ENCODE data around the gene ADGRE2.
"Not testable (repeated sequence)": the region's sequence is repeated elsewhere in the genome, so short reads cannot be mapped to it uniquely, and the experiment has no call there.

The ADGRE2 gene

DNA sequence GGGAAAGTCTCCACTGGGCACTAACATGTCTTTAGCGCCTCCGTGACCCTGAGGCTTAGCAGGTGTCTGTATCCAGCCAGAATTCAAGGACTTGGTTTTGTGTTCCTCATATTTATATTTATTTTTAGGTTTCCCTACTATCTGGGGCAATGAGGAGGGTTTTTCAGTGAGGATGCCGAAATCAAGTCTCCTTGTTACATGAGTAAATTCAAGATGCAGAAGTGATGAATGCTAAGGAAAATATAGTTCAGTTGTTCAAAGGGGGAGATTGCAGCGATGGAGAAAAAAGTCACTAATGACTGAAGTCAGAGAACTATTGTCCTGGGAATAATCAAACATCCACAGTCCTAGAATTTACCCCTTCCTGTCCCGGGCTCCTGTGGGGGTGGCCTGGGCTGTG, 791 bp upstream of the ADGRE2 start:
- no peak for DNase-seq (ENCODE audit: low read depth)

DNA sequence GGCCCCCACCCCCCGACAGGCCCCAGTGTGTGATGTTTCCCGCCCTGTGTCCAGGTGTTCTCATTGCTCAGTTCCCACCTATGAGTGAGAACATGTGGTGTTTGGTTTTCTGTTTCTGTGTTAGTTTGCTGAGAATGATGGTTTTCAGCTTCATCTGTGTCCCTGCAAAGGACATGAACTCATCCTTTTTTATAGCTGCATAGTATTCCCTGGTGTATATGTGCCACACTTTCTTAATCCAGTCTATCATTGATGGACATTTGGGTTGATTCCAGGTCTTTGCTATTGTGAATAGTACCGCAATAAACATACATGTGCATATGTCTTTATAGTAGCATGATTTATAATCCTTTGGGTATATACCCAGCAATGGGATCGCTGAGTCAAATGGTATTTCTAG, 715 bp downstream of the ADGRE2 start:
- not testable (repeated sequence) for DNase-seq (ENCODE audit: low read depth)

DNA sequence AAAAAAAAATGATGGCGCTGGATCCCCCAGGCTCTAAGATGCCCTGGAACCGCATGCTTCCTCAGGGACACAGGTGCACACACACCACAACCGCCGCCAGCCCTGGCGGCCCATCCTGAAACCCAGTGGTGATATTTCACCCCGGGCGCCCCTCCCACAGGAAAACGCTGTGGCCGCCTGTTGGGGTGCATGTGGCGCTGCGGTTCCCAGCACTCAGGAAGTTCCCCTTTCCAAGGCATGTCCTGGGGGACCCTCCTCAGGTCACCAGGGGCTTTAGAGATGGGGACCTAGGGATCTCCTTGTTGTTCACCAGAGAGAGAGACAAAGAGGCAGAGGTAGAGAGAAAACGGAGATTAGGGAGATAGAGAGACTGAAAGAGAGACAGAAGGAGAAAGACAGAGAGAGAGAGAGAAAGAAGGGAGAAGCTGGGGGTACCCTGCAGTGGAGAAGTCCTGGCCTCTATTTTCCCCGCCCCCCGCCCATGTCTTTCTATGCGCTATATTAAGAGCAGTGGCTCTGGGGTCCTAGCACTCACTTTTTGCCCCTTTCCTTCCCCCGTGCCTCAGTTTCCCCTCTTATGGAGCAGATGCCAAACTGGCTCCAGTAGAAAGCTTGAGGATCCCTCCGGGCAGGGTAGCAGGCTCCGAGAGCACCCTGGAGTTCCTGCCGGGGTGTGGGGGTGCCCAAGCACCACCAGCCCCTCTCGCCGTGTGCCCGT, 2.3 kb downstream of the ADGRE2 start:
- no peak for DNase-seq (ENCODE audit: low read depth)

DNA sequence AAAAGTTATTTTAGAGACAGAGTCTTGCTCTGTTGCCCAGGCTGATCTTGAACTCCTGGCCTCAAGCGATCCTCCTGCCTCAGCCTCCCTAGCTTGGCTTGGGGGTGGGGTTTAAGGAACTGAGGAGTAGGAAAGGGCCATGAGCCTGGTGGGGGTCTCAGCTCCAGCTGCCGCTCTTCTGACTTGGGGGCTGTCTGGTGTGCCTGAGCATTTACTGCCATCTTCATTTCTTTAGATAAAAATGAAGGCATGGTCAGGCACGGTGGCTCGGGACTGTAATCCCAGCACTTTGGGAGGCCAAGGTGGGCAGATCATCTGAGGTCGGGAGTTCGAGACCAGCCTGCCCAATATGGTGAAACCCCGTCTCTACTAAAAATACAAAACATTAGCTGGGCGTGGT, 3.0 kb downstream of the ADGRE2 start:
- DNase-seq (ENCODE audit: low read depth): not testable (repeated sequence)

DNA sequence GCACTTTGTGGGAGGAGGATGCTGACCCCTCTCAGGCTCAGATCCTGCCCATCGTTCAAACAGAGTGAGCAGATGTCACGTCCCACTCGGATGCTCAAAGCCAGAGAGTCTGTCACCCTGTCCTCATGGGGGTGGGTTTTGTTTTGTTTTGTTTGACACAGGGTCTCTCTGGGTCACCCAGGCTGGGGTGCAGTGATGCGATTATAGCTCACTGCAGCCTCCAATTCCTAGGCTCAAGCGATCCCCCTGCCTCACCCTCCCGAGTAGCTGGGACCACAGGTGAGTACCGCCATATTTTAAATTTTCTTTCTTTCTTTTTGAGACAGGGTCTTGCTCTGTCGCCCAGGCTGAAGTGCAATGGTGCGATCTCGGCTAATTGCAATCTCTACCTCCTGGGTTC, 4.0 kb downstream of the ADGRE2 start:
- no peak for DNase-seq (ENCODE audit: low read depth)

DNA sequence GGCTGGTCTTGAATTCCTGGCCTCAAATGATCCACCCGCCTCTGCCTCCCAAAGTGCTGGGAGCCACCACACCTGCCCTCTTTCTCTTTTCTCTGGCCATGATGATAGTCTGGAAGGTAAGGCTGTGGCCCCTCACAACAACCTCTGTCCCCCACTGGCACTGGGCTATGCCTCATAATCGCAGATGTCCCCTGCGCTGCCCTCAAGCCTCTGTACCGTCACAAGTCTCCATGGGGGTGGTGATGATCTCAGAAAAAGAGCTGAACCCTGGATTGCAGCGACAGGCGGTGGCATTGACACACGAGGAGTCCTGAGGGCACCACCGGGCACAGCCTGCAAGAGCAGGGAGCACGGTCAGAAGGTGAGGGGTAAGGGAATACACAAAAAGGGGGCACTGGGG, 4.6 kb downstream of the ADGRE2 start:
- not testable (repeated sequence) for DNase-seq (ENCODE audit: low read depth)

DNA sequence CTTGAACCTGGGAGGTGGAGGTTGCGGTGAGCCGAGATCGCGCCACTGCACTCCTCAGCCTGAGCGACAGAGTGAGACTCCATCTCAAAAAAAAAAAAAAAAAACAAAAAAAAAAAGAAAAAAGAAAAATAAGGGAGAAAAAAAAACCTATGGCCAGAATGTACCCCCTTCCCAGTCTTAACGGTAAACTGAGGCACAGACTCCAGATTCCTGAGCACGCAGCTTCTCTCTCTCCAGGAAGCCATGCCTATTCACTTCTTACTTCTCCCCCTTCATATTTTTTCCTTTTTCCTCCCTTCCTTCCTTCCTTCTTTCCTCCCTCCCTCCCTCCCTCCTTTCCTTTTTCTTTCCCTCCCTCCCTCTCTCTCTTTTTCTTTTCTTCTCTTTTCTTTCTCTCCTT, 5.4 kb downstream of the ADGRE2 start:
- DNase-seq (ENCODE audit: low read depth): no peak

DNA sequence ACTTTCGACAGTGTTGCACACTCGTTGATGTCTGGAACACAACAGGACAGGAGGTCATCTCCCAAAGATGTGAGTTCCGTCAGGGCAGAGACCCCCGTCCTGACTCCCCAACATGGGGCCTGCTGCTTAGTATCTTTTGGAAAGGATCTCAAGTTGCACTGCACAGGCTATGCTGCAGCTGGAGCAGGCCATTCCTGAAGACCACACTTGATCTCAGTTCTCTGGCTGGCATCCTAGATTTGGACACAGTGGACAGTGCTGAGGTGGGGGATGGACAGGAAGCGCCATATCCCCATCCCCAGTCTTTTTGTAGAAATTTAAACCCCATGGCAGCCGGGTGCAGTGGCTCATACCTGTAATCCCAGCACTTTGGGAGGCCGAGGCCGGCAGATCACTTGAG, 5.9 kb downstream of the ADGRE2 start:
- no peak for DNase-seq (ENCODE audit: low read depth)

DNA sequence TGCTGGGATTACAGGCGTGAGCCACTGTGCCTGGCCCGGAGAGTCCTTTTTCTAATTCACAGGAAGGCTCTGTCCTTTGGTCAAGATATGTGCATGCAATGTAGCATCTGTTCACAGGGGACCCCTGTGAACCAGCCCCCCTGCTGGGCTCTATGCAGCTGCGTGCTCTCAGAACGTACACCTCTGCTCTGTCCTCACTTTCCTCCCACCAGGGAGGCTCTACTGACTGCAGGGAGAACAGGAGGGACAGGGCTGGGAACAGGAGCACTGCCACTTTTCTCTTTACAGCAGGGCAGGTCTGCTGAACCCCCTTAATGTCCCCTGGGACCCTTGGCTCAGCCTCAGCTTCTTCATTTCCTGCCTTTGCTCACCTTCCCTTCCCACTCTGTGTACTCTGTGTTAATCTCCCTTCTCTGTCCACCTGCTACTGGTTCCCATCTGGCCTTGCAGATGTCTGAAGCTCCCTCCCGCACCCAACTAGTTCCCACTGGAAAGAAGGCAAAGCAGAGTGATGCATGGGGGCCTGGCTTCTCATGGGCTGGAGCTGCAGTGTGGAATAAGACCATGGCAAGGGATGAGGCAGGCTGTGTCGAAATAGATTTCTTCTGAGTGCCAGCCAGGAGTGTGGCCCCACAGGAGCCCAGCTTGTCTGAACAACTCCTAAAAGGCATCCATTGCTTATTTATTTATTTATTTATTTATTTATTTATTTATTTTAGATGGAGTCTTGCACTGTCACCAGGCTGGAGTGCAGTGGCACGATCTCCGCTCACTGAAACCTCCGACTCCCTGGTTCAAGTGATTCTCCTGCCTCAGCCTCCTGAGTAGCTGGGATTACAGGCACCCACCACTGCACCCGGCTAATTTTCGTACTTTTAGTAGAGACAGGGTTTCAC, 7.2 kb downstream of the ADGRE2 start:
- DNase-seq (ENCODE audit: low read depth): no peak

DNA sequence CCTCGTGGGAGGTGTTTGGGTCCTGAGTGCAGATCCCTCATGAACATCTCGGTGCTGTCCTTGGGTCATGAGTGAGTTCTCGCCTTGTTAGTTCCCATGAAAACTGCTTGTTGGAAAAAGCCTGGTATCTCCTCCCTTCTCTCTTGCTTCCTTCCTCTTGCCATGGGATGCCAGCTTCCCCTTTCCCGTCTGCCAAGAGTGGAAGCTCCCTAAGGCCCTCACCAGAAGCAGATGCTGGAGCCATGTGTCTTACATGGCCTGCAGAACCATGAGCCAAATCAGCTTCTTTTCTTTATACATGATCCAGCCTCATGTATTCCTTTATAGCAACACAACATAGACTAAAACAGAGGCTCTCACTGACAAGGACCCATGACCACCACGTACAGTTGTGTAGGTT, 8.2 kb downstream of the ADGRE2 start:
- DNase-seq (ENCODE audit: low read depth): no peak

DNA sequence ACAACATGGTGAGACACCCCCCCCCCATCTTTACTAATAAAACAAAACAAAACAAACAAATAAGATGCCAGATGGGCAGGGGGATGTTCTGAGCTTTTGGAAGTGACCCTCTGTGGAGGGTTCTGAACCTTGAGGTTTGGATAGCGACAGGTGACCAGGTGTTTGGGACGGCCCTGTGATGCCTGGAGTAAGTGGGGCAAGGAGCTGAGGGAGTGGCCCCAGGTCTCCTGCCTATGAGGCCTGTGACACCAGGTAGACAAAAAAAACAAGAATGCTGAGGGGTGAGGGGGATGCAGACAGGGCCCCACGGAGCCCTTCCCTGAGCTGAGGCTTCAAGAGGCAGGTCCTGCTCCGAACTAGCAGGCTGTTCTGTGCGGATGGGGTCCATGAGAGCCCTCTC, 9.2 kb downstream of the ADGRE2 start:
- DNase-seq (ENCODE audit: low read depth): no peak

DNA sequence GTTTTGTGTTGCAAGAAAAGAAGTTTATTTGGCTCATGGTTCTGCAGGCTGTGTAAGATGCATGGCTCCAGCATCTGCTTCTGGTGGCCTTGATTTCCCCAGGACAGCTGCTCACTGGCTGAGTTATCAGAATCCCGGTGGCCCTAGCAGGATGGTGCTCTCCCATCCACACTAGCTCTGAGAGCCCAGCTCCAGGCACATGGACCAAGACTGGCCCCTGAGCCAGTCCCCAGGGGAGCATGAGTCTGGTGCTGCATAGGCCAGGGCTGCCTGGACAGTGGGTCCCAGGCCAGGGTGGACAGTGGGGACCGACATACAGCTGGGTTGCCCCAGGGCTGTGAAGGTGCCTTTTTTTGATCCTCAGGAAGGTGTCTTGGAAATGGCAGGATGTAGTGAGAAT, 10.4 kb downstream of the ADGRE2 start:
- DNase-seq (ENCODE audit: low read depth): no peak

DNA sequence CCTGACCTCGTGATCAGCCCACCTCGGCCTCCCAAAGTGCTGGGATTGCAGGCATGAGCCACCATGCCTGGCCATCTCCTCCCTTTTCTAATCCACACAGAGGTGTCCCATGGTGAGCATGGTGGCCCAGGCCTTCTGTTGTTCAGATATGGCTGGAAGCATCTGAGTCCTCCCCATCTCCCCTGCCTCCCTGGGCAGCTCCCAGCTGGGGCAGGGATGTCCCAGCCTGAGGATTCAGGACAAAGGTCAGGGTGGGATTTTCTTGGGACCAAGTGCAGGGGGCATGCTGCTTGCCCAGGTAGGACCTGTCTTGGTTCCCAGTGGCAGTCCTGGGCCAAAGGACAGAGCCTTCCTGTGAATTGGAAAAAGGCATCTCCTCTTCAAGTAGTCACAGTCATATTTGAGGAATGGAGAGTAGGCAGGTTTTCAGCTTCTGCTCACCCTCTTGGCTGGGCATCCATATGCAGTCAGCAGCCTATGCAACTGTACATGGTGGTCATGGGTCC, 10.8 kb downstream of the ADGRE2 start:
- DNase-seq (ENCODE audit: low read depth): no peak

DNA sequence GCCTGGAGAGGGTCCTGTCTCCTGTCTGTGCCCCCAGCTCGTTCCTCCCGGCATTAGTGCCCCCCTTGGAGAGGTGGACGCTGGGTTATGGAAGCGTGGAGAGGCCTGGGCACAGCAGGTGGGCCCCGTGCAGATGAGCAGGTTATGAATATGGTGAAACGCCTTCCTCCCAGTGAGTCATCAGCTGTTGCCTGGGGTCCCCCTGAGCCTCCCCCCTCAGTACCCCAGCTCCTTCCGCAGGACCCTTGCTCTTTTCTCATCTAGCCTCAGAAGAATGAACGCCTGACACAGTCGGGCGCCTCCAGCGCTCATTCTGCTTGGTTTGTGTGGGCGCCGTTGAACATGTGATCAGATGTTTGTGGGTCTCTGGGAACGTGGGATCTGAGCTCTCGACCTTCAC, 12.5 kb downstream of the ADGRE2 start:
- DNase-seq (ENCODE audit: low read depth): not testable (repeated sequence)

DNA sequence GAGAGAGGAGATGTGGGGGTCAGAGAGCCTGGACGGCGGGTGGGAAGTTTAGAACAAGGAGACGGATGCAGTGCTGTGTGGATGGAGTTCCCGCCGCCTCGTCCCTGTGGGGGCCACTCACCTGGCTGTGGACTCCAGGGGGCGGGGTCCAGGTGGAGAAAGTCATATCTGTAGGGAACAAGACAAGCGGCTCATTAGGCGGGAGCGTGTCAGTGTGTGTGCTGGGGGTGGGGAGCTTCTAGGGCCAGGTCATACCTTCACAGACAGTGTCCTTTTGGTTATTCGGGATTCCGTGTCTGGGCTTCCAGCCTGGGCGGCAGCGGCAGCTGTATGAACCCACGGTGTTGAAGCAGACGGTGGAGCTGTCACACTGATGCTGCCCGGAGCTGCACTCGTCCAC, 13.0 kb downstream of the ADGRE2 start:
- not testable (repeated sequence) for DNase-seq (ENCODE audit: low read depth)

DNA sequence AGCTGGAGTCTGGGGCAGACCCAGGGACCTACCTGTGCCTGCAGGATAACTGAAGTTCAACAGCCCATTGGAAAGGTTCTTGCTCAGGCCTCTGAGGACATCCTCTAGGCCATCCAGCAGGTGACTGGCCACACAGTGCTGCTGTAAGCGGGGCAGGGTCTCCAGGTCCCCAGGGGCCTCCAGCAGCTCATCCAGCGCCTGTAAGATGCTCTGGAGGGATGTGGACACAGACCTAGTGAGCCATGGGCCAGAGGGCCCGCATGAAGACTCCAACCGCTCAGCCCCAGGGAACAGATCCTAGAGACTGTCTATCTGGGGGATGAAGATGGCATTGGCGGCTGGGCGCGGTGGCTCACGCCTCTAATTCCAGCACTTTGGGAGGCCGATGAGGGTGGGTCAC, 14.0 kb downstream of the ADGRE2 start:
- no peak for DNase-seq (ENCODE audit: low read depth)

DNA sequence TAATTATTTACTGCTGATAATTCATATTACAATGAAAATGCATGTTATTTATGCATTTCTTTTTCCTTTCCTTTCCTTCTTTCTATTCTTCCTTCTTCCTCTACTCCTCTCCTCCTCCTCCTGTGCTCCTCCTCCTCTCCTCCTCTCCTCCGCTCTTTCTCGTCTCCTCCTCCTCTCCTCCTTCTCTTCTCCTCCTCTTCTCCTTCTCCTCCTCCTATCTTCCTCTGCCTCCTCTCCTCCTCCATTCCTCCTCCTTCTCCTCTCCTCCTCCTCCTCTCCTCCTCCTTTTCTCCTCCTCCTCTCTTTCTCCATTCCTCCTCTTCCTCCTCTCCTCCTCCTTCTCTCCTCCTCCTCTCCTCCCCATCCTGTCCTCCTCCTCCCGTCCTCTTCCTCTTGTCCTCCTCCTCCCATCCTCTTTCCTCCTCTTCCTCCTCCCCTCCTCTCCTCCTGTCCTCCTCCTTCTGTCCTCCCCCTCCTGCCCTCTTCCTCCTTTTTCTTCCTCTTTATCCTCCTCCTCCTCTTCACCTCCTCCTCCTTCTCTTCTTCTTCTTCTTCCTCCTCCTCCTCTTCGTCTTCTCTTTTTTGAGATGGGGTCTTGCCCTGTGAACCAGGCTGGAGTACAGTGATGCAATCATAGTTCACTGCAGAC, 14.7 kb downstream of the ADGRE2 start:
- no peak for DNase-seq (ENCODE audit: low read depth)

DNA sequence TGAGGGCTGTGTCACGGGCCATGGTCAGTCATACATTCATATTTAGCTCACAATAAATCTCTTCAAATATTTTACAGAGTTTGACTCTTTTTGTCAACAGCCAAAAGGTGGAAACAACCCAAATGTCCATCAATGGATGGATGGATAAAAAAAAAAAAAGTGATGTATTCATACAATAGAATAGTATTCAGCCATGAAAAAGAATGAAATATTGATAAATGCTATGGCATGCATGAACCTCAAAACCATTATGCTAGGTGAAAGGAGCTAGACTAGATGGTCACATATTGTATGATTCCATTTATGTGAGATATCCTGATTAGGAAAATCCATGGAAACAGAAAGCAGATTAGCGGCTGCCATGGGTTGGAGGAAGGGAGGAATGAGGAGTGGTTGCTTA, 16.2 kb downstream of the ADGRE2 start:
- no peak for DNase-seq (ENCODE audit: low read depth)

DNA sequence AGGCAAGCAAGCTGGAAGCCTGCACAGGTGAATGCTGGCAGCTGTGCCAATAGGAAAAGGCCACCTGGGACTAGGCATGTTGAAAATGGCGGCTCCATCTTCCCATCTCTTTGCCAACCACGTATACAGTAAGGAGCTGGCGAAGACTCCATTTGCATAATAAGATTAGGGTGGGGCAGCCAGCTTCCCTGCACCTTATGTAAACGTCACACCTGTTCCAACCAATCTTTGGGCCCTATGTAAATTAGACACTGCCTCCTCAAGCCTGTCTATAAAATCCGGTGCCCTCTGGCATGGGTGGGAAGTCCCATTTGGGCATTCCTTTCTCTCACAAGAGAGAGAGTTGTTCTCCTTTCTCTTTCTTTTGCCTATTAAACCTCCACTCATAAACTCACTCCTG, 16.8 kb downstream of the ADGRE2 start:
- no peak for DNase-seq (ENCODE audit: low read depth)

DNA sequence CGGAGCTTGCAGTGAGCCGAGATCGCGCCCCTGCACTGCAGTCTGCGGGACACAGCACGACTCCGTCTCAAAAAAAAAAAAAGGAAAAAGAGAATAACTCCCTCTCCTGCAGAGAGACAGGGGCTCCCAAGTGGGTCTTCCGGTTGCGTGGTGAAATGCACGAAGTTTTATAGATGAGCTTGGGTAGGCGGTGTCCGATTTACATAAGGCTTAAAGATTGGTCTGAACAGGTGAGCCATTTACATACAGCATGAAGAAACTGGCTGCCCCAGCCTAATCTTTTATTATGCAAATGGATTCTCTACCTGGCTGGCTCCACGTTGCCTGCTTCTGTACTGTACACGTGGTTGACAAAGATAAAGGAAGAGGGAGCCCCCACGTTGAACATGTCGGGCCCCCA, 19.5 kb downstream of the ADGRE2 start:
- DNase-seq (ENCODE audit: low read depth): no peak

DNA sequence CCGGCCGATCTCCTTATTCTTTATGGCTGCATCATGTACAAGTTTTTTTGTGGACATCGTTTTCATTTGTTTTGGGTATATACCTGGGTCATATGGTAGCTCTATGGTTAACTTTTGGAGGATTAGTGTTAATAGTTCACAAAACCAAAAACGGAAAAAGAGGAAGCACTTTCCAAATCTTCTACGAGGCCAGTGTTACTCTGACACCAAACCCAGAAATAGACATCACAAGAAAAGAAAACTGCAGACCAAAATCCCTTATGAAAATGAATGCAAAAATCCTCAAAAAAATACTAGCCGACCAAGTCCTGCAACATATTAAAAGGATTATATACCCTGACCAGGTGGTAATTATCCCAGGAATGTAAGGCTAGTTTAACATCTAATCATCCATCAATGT, 29.8 kb downstream of the ADGRE2 start:
- DNase-seq (ENCODE audit: low read depth): no peak

DNA sequence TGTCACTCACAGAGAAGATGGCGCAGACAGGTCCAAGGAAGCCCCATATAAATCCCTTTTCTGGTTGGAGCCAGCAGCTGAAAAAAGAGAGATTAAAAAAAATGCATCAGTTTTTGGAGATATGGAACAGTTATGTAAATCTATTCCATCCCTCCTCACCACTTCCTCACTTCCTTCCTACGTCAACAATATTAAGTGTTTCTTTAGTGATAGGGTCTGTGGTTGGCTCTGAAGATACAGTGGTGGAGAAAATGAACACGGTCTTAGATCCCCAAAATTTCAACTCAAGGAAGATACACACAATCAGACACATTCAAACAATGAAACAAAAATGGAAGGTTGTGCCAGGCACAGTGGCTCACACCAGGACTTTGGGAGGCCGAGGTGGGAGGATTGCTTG, 31.5 kb downstream of the ADGRE2 start:
- DNase-seq (ENCODE audit: low read depth): no peak

DNA sequence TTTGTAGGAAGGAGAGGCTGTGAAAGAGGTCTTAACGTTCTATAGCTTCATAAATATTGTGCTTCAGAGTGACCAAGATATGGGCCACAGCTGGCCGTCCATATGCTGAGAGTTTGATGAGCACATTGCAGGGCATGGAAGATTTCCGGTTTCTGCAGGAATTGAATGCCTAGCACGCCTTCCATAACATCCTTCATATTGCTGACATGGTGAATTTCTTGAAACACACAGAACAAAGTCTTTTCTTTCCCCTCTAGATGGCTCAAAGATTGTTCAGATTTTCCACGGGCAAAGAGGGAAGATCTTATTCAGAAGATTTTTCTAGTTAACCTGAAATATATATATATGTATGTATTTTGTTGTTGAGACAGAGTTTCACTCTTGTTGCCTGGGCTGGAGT, 42.4 kb downstream of the ADGRE2 start:
- DNase-seq (ENCODE audit: low read depth): no peak
